HK-2 (cell line): ENCODE measurements around the gene PDZD7.
"Not testable (repeated sequence)": the region's sequence is repeated elsewhere in the genome, so short reads cannot be mapped to it uniquely, and the experiment has no call there.

Experiments used
- DNase-seq: peaks from one replicate; pipeline ENCODE4 v3.0.0-alpha.2; 2018; ENCODE audit not compliant: unreplicated experiment

Gene PDZD7

GRCh38 chr10:100983868-100984671 is 46.9 kb downstream of the PDZD7 start:
- no peak for DNase-seq

- no peak for DNase-seq
These were observed 47.8 kb downstream of the PDZD7 start for GRCh38 chr10:100982916-100983830.

GRCh38 chr10:100981178-100981772 is 49.7 kb downstream of the PDZD7 start:
- peak; percentile 48 for DNase-seq

GRCh38 chr10:100980711-100981110 is 50.2 kb downstream of the PDZD7 start:
- no peak for DNase-seq

- DNase-seq = no peak
These were observed 50.6 kb downstream of the PDZD7 start for GRCh38 chr10:100980311-100980710.

- DNase-seq = no peak
These were observed 51.1 kb downstream of the PDZD7 start for GRCh38 chr10:100979791-100980272.

GRCh38 chr10:100978901-100979195 is 52.1 kb downstream of the PDZD7 start:
- DNase-seq = no peak

- DNase-seq = no peak
These were observed 52.6 kb downstream of the PDZD7 start for GRCh38 chr10:100978121-100978900.

GRCh38 chr10:100977436-100977835 is 53.5 kb downstream of the PDZD7 start:
- no peak for DNase-seq

- DNase-seq = no peak
These were observed 54.0 kb downstream of the PDZD7 start for GRCh38 chr10:100976906-100977305.

- DNase-seq = not testable (repeated sequence)
These were observed 55.5 kb downstream of the PDZD7 start for GRCh38 chr10:100975397-100975796.

- no peak for DNase-seq
These were observed 57.9 kb downstream of the PDZD7 start for GRCh38 chr10:100972904-100973535.

GRCh38 chr10:100972115-100972903 is 58.6 kb downstream of the PDZD7 start:
- no peak for DNase-seq

GRCh38 chr10:100970914-100971811 is 59.8 kb downstream of the PDZD7 start:
- no peak for DNase-seq

- no peak for DNase-seq
These were observed 60.6 kb downstream of the PDZD7 start for GRCh38 chr10:100970076-100970913.

GRCh38 chr10:100969187-100970075 is 61.5 kb downstream of the PDZD7 start, which contains the start of gene SEMA4G:
TSS of gene SEMA4G (plus strand) at chr10:100969504. CDS start at chr10:100972913, 3,409 bp downstream.
- DNase-seq = no peak

- DNase-seq = no peak
These were observed 62.1 kb downstream of the PDZD7 start for GRCh38 chr10:100968863-100969186.
